Body of pancreas (tissue), 4 donors: Measurements from ENCODE around the gene GOLPH3. TPM values are rescaled to one million over a fixed set of nuclear protein-coding genes. Genes with fewer than 3 reads are reported as not detected.

Experiments
- ATAC-seq: fragments of 150-250 bp; one replicate; pipeline ENCODE4 v1.9.1; 2016
- DNase-seq, 4 donors: peaks; one replicate each; pipeline ENCODE4 v3.0.0-alpha.2; 2019
- H3K27ac ChIP-seq, 4 donors: fragments of 200-600 bp; sonication (generic); 1 replicate in 3 of 4; 2 replicates in 1 of 4; pipeline versions ENCODE4 v1.5.1 to v1.6.1; 2016 to 2019; ENCODE audit warnings: mild to moderate bottlenecking in 1 of 4, mixed read lengths in 1 of 4, moderate library complexity in 1 of 4
- H3K27me3 ChIP-seq, 2 donors: fragments of 200-600 bp; sonication (generic); one replicate each; pipeline ENCODE4 v1.6.0; 2016; ENCODE audit warnings: mild to moderate bottlenecking in 1 of 2
- H3K36me3 ChIP-seq, 2 donors: fragments of 200-600 bp; sonication (generic); replicated peaks in 1 of 2; 2 replicates each; pipeline ENCODE4 v1.5.1; 2016; ENCODE audit warnings: low read depth in 2 of 2; ENCODE audit not compliant: insufficient read depth in 1 of 2
- H3K4me1 ChIP-seq: fragments of 200-600 bp; sonication (generic); one replicate; pipeline ENCODE4 v1.6.0; 2016
- H3K4me3 ChIP-seq, 2 donors: fragments of 200-600 bp; sonication (generic); 1 replicate in 1 of 2; 2 replicates in 1 of 2; pipeline ENCODE4 v1.5.1; 2016 to 2019
- H3K9me3 ChIP-seq, 3 donors: fragments of 200-600 bp; sonication (generic); 1 replicate in 2 of 3; 2 replicates in 1 of 3; pipeline ENCODE4 v1.5.1; 2016
- CTCF ChIP-seq, 7 experiments: fragments of 450-650 bp in 4 of 7; fragments of 200-600 bp in 3 of 7; sonication (generic) in 3 of 7; IDR thresholded peaks; one replicate each; pipeline ENCODE4 v1.5.1; 2016 to 2019; ENCODE audit warnings: antibody characterized with exemption in 7 of 7
- POLR2A ChIP-seq, 3 donors: fragments of 450-650 bp; IDR thresholded peaks; one replicate each; pipeline ENCODE4 v1.6.1; 2016; ENCODE audit warnings: antibody characterized with exemption in 3 of 3, mild to moderate bottlenecking in 2 of 3
- WGBS, 2 donors: methylation state at CpG; one replicate each; pipeline ENCODE4 v1.1.5; 2017; 5-methylcytosine and 5-hydroxymethylcytosine counted together
- intact Hi-C: fragments of 100-400 bp; cut with DNase I; formaldehyde crosslinking; loops from one replicate; pipeline ENCODE4 v1.15.1; 2023
- total RNA-seq, 2 donors: library from RNA; depleted of rRNA; stranded (reverse); fragments of >200 nt; gene quantifications; one replicate each; pipeline ENCODE4 v1.1.0, GENCODE V29; 2016

Gene GOLPH3
- total RNA-seq, 2 donors from 2014 or later, result 74.2 to 78.4 TPM

- H3K9me3 ChIP-seq, result no peaks in the 10 kb centered on the region
- H3K4me3 ChIP-seq, result no peak overlapping the region
- DNase-seq, result no peak
- intact Hi-C loops, result no loop called here
- H3K4me1 ChIP-seq, result peaks cover 13% of the 10 kb centered on the region
- H3K27ac ChIP-seq, result no peak overlapping the region
- H3K36me3 ChIP-seq, result peaks cover 0 to 6% of the 10 kb centered on the region in 2 donors
- TF ChIP-seq POLR2A (IDR thresholded peaks at IDR 0.05) (no peak), CTCF (IDR thresholded peaks at IDR 0.05) (no peak)
- no peaks in the 10 kb centered on the region for H3K27me3 ChIP-seq
- no peak for ATAC-seq
These were observed 41.4 kb downstream of the GOLPH3 start for GRCh38 chr5:32132757-32133156.

GRCh38 chr5:32131604-32132003 is 42.5 kb downstream of the GOLPH3 start:
- ATAC-seq (no peak), DNase-seq (no peak)
- intact Hi-C loops, result no loop called here
- TF ChIP-seq CTCF (IDR thresholded peaks at IDR 0.05) (no peak), POLR2A (IDR thresholded peaks at IDR 0.05) (no peak)
- H3K27me3 ChIP-seq, result no peaks in the 10 kb centered on the region
- H3K36me3 ChIP-seq, result peaks cover 0 to 6% of the 10 kb centered on the region in 2 donors
- no peak overlapping the region for H3K27ac ChIP-seq
- peaks cover 18% of the 10 kb centered on the region for H3K4me1 ChIP-seq
- H3K9me3 ChIP-seq, result no peaks in the 10 kb centered on the region
- 83 to 86% methylated on average over 1 of the region's 1 CpG for WGBS, 2 donors
- no peak overlapping the region for H3K4me3 ChIP-seq

GRCh38 chr5:32130865-32131264 is 43.3 kb downstream of the GOLPH3 start:
- Histone ChIP-seq H3K36me3 (peaks cover 0 to 6% of the 10 kb centered on the region in 2 donors), H3K4me3 (no peak overlapping the region), H3K9me3 (no peaks in the 10 kb centered on the region), H3K27ac (no peak overlapping the region), H3K27me3 (no peaks in the 10 kb centered on the region), H3K4me1 (peaks cover 18% of the 10 kb centered on the region)
- no peak for DNase-seq
- WGBS, 2 donors, result 85 to 90% methylated on average over 3 of the region's 3 CpGs
- TF ChIP-seq CTCF (IDR thresholded peaks at IDR 0.05), result no peak
- TF ChIP-seq POLR2A (IDR thresholded peaks at IDR 0.05), result no peak
- intact Hi-C loops, result no loop called here
- no peak for ATAC-seq

- peaks cover 18% of the 10 kb centered on the region for H3K4me1 ChIP-seq
- no peak overlapping the region for H3K27ac ChIP-seq
- H3K4me3 ChIP-seq, result no peak overlapping the region
- DNase-seq (no peak), ATAC-seq (no peak)
- no peak for TF ChIP-seq CTCF (IDR thresholded peaks at IDR 0.05)
- no peak for TF ChIP-seq POLR2A (IDR thresholded peaks at IDR 0.05)
- no peaks in the 10 kb centered on the region for H3K9me3 ChIP-seq
- peaks cover 0 to 4% of the 10 kb centered on the region in 2 donors for H3K36me3 ChIP-seq
- intact Hi-C loops, result no loop called here
- no peaks in the 10 kb centered on the region for H3K27me3 ChIP-seq
- WGBS, 2 donors, result 74 to 76% methylated on average over 7 of the region's 7 CpGs
These were observed 45.0 kb downstream of the GOLPH3 start for GRCh38 chr5:32129074-32129598.

- peaks cover 0 to 4% of the 10 kb centered on the region in 2 donors for H3K36me3 ChIP-seq
- H3K27ac ChIP-seq, result no peak overlapping the region
- peaks cover 26% of the 10 kb centered on the region for H3K4me1 ChIP-seq
- intact Hi-C loops, result no loop called here
- no peaks in the 10 kb centered on the region for H3K9me3 ChIP-seq
- TF ChIP-seq CTCF (IDR thresholded peaks at IDR 0.05), result no peak
- no peak for TF ChIP-seq POLR2A (IDR thresholded peaks at IDR 0.05)
- no peak for ATAC-seq
- no peaks in the 10 kb centered on the region for H3K27me3 ChIP-seq
- H3K4me3 ChIP-seq, result no peak overlapping the region
- no peak for DNase-seq
- WGBS, 2 donors, result 83 to 84% methylated on average over 3 of the region's 3 CpGs
These were observed 46.4 kb downstream of the GOLPH3 start for GRCh38 chr5:32127711-32128110.
